Kidney capillary endothelial cell (primary cell): ENCODE results near the gene FICD.

Source experiments
- DNase-seq: peaks from one replicate; pipeline ENCODE4 v3.0.0-alpha.2; 2018; ENCODE audit warnings: low spot score

Gene FICD

GRCh38 chr12:108502922-108503321, 12.2 kb upstream of the FICD start:
- DNase-seq: no peak

- DNase-seq: no peak
Measured at GRCh38 chr12:108505129-108505528, 9.9 kb upstream of the FICD start.

GRCh38 chr12:108507971-108508642, 7.0 kb upstream of the FICD start:
- DNase-seq: peak; percentile 73

- no peak for DNase-seq
Measured at GRCh38 chr12:108509806-108510205, 5.3 kb upstream of the FICD start.

GRCh38 chr12:108510836-108511235, 4.2 kb upstream of the FICD start:
- no peak for DNase-seq

- peak; percentile 82 for DNase-seq
Measured at GRCh38 chr12:108511633-108512540, 3.2 kb upstream of the FICD start.

- no peak for DNase-seq
Measured at GRCh38 chr12:108514468-108514972, 557 bp upstream of the FICD start.

GRCh38 chr12:108515916-108516315, 839 bp downstream of the FICD start:
- no peak for DNase-seq

GRCh38 chr12:108516511-108517275, 1.6 kb downstream of the FICD start:
- DNase-seq: no peak

GRCh38 chr12:108517288-108518100, 2.4 kb downstream of the FICD start:
- no peak for DNase-seq

- DNase-seq: no peak
Measured at GRCh38 chr12:108518101-108518715, 3.1 kb downstream of the FICD start.

- DNase-seq: no peak
Measured at GRCh38 chr12:108518716-108519496, 3.8 kb downstream of the FICD start.

GRCh38 chr12:108519558-108519957, 4.5 kb downstream of the FICD start:
- DNase-seq: no peak

- DNase-seq: no peak
Measured at GRCh38 chr12:108523365-108523764, 8.3 kb downstream of the FICD start.

GRCh38 chr12:108525681-108526080, 10.6 kb downstream of the FICD start:
- DNase-seq: peak; percentile 89

- DNase-seq: no peak
Measured at GRCh38 chr12:108526482-108527165, 11.5 kb downstream of the FICD start.

- DNase-seq: no peak
Measured at GRCh38 chr12:108527166-108527496, 12.1 kb downstream of the FICD start.

GRCh38 chr12:108530161-108530560, 15.1 kb downstream of the FICD start:
- no peak for DNase-seq

- no peak for DNase-seq
Measured at GRCh38 chr12:108531929-108532848, 17.1 kb downstream of the FICD start.
